T-helper 1 cell treated with Interleukin-12 subunit alpha and Interleukin-12 subunit beta and Interleukin-4 antibody, amounts not matched to agents 30 ng/mL and 1 ng/mL, for 36 hours (primary cell): ENCODE results near the gene ISCU. TPM values are rescaled to one million over a fixed set of nuclear protein-coding genes. Genes with fewer than 3 reads are reported as not detected.
"Not testable (repeated sequence)": the region's sequence is repeated elsewhere in the genome, so short reads cannot be mapped to it uniquely, and the experiment has no call there.

Source experiments
- intact Hi-C: fragments of 100-400 bp; cut with micrococcal nuclease; formaldehyde crosslinking; loops from one replicate; pipeline ENCODE4 v1.15.1; 2024
- total RNA-seq: library from RNA; stranded (reverse); gene quantifications from 2 replicates; pipeline ENCODE4 v1.2.3, GENCODE V29; 2022

The ISCU gene
- total RNA-seq, 1 donor from 2014 or later, result 77.2 TPM

- intact Hi-C loops, result loop anchor here (1.0 to 2.0 kb wide), 2 partner anchors 50 to 123 kb away; no protein-coding TSS in a partner anchor
These were observed 5.3 kb downstream of the ISCU start for GRCh38 chr12:108567406-108568337.

DNA sequence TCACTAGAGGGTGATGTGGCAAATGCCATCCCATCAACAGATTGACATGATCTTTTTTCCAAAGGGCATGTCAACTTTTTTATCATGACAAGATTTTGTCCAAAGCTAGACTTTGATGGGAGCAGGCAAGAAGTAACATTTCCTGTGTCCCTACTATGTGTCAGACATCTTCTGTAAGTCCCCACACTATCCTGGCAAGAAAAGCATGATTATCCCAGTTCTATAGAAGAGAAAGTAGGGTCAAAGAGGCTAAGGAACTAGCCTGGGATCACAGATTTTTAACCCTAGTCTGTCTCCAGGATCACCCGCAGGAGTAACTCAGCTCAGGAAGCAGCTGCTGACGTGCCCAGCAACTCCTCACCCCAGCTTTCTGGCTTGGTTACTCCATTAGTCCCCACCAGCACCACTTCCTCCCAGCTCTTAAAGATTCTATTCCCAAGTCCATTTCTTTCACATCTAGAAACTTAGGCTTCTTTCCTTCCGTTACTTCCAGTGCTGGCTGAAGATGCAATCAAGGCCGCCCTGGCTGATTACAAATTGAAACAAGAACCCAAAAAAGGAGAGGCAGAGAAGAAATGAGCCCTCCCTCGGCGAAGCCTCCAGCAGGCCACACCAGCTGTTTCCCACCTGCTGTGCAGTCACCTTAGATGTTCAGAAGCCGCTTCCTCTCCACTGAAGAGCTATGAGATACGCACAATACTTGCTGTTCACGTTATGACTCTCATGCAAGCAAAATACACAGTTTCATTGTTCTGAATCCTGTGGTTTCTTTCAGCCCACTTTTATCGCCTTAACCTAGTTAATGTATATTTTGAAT lies 6.2 kb downstream of the ISCU start:
- intact Hi-C loops, result loop anchor here (1.0 to 2.0 kb wide), 5 partner anchors 7 to 235 kb away; partner anchors contain the start of gene SART3

DNA sequence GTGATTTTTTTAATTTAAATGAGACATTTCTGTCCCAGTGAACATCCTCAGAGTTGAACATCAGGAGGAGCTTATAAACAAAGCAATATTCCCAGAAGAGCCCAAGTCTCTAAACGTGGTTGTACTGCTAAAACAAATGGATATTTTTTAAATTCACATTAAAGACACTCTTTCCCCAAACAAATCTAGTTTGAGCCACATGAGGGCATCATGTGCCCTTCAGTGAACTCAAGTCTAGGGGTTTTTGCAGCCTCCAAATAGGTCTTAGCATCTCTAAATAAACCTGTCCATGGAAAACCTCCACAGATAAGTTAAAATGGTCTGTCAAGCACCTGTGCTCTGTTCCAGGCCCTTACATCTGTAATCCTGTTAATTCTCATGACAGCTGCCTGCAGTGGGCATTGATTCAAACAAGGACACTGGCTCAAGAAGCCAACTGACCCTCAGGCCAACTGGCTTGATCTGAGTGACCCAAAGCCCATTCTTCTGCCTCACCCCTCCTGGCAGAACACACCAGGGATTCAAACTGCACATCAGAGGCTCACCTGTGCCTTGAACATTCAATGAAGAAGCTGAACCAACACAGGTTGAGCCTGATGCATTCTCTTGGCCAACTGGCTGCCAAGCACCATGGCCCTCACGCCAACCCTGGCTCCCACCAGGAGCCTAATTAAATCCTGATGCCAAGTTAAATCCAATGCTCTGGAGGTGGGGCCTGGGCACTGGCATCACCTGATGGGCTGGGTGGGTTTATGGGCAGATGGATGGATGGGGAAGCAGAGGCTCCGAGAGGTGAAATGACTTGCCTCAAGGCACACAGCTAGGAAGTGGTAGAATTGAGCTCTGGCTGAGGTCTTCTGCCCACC lies 8.6 kb downstream of the ISCU start:
- intact Hi-C loops, result no loop called here

DNA sequence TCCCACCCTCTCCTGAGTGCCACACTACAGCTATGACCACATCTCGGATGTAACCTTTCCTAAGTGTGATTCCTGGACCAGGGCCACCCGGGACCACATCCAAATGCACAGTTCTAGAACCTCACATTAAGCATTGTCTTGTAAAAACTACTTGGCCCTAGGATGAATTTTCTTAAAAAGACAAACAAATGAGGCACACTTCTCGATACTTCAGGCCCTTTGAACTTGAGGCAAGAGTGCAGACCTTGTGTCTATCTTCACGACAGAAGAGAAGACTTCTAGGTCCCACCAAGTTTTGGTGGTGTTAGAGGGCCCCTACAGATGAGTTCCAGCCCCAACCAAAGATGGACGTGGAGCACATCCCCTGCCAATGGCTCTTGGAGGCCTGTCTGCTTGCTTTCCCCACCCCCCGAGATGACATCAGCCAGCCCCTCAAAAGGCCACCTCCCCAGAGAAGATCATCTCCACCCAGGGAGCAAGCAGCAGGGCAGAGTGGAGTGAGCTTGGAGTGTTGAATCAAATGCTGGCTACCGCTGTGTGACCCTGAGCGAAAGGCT lies 9.3 kb downstream of the ISCU start:
- intact Hi-C loops, result no loop called here

DNA sequence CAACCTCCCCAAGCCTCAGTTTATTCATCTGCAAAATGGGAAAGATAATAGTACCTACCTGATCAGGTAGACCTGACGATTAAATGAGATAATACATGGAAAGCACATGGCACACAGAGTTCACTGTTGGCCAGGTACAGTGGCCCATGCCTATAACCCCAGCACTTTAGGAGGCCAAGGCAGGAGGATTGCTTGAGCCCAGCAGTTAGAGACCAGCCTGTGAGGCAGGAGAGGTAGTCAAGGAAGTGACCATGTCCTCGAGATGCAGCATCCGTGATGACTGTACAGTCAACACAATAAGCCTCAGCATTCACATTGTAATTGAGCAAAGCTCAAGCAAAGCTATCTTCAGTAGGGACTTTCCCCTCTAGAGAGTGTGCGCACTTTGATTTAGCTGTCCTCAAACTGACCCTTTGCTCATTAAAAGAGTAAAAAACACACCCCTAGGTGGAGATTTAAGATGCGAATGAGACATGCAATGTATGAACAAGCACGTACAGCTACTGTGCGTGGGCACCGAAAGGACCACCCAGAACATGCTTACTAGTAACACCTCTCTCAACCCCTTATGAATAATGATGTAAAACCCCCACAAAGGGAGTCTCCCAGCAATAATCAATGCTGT lies 9.9 kb downstream of the ISCU start:
- intact Hi-C loops, result no loop called here

GRCh38 chr12:108573317-108573716 lies 10.9 kb downstream of the ISCU start:
- intact Hi-C loops, result loop anchor here (1.0 kb wide), 1 partner anchor 44 kb away; no protein-coding TSS in a partner anchor

GRCh38 chr12:108574276-108574675 lies 11.9 kb downstream of the ISCU start:
- intact Hi-C loops, result not testable (repeated sequence)

DNA sequence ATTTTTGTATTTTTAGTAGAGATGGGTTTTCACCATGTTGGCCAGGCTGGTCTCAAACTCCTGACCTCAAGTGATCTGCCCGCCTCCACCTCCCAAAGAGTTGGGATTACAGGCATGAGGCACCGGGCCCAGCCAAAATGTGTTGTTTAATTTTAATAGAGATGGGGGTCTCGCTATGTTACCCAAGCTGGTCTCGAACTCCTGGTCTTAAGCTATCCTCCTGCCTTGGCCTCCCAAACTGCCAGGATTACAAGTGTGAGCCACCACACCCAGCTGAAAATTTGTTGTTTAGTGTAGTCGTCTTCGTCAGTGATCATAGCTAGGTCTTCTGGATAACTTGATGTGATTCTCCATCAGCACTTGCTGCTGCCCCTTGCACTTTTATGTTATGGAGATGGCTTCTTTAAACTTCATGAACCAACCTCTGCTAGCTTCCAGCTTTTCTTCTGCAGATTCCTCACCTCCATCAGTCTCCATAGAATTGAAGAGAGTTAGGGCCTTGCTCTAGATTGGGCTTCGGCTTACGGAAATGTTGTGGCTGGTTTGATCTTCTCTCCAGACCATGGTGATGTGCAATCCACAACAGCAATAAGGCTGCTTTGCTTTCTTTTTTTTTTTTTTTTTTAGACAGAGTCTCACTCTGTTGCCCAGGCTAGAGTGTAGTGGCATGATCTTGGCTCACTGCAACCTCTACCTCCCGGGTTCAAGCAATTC lies 13.0 kb downstream of the ISCU start:
- intact Hi-C loops, result no loop called here

DNA sequence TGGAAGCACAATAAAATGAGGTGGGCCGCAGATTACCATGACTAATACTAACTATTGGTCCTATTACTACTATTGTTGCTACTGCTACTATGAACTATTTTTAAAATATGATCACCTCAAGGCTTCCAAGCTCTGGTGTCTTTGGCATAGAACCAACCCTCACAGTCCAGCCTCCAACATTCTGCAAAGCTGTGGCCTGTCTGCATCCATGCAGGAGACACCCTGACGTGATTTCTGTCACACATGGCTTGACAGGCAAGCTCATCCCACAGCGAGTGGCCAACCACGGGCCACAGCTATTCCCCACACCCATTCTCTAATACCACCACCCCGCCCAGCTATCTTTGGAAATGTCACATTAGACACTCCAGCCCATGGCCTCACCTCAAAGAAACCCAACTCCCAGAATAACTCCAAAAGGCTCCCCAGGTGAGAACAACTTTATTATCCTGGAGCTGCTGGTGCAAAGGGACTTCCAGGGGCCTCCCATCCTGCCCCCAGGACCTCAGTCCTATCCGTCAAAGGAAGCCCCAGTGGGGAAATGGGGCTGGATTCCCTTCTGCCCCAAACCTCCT lies 14.4 kb downstream of the ISCU start:
- intact Hi-C loops, result no loop called here

DNA sequence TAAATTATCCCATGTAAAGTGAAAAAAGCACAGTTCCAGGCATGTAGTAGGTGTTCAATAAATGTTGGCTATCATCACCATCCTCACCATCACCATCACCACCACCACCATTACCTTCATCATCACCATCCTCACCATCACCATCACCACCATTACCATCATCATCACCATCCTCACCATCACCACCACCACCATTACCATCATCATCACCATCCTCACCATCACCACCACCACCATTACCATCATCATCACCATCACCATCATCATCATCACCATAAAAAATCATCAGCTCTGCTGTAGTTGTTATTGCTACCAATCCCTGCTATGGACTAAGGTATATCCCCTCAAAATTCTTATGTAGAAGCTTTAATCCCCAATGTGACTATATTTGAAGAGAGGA lies 15.1 kb downstream of the ISCU start:
- intact Hi-C loops, result no loop called here

DNA sequence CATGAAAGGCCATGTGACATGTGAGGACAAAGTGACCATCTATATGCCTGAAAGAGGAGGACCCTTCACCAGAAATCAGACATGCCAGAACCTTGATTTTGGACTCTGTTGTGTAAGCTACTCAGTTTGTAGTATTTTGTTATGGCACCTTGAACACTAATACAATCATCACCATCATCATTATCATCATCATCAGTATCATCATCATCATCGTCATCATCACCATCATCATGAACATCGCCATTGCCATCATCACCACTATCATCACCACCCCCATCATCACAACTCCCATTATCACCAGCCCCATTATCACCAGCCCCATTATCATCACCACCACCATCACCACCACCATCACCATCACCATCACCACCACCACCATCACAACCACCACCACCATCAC lies 15.9 kb downstream of the ISCU start:
- intact Hi-C loops, result no loop called here

DNA sequence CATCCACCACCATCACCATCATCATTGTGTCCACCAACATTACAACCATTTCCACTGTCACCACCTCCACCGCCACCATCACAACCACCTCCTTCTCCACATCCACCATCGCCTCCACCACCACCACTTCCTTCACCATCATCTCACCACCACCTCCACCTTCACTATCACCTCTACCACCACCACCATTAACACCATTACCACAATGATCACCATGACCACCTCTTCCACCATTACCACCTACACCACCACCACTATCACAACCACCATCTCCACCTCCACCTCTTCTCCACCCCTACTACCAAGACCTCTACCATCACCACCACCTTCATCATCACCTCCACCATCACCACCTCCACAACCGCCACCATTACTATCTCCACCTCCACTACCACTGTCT lies 16.4 kb downstream of the ISCU start:
- intact Hi-C loops, result no loop called here

GRCh38 chr12:108580531-108580930 lies 18.1 kb downstream of the ISCU start:
- intact Hi-C loops, result no loop called here

DNA sequence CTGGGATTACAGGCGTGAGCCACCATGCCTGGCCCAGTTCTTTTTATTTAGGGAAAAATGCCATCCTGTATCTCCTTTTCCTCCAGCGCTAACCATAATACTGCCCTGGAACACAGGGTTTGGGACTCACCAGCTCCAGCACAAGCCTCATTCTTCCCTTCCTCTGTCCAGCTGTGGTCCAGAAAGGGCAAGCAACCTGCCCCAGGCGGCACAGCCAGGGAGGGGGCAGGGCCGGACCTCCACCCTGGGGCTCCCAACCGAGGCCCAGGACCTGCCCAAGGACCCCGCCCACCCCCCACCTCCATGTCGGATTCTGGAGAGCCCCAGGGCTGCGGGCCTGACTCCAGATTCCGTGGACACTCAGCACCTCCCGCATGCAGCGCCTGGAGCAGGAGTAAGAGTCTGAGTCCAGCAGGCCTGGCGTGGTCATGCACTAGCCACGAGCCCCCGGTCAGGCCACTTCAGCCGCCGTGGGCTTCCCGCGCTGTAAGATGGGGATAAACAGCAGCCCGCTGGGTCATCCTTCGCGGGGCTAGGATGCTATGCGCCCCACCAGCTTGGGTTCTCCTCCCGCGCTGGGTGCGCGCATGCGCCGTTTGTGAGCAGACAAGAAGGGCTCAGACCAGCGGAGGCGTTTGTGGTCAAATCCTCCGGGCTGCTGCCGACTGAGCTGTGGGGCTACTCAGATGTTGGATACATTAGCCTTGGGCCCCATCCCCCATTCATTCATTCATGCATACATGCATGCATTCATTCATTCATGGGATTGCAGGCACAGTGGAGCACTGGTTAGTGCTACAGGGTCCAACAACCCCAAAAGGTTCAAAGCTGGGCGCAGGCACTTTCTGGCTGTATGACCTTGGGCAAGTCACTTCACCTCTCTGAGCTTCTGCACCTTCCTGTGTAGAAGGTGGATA lies 19.2 kb downstream of the ISCU start:
- intact Hi-C loops, result no loop called here

DNA sequence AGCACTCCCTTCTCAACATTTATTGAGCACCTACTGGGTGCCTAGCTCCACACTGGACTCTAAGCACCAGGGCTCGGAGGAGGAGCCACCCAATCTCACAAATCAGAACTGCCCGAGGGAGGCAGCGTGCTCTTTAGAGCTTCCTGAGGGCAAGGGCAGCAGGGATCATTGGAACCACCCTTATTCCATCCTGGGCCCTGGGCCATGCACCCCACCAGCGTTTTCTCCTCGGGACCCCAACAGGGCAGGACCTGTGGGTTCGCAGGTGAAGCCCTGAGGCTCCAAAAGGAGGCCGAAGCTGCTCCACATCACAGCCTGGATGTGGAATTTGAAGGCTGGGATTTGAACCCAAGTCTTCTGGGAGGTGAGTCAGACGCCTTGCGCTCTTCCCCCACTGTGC lies 20.1 kb downstream of the ISCU start:
- intact Hi-C loops, result no loop called here

DNA sequence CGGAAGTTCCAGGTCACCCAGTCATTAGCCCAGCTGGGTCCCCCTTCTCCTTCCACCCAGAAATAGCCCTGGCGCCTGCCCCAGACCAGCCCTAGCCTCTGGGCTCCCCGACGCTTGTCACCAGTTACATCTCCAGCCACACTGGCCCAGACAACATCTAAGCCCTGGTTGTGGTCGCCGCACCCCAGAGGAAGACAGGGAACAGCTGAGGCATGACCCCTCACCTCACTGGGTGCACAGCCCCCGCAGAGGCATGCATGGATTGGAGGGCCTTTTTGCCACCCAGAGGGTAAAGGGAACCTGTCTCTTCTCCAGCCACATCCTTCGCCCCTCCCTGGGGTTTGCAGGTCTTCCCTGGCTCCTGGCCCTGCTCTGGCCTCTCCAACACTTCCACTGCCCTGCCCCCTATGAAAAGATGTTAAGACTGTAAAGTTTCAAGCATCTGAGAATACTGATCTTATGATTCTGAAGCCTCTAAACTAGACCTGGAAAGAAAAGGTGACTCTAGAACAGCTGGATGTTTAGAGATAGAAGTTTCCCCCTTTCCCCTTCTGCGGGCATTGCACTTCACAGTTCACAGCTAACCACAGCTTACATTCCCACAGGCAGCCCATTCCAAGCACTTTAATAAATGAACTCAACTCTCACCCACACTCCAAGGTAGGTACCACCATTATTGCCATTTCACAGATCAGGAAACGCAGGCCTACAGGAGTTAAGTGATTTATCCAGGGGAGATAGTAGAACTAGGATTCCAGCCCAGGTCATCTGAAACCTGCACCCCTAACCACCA lies 20.8 kb downstream of the ISCU start:
- intact Hi-C loops, result no loop called here

GRCh38 chr12:108583991-108584390 lies 21.6 kb downstream of the ISCU start:
- intact Hi-C loops, result no loop called here
